GM19240 (cell line): ENCODE data around the gene MBNL2.

ENCODE experiments used
- DNase-seq: peaks from one replicate; pipeline ENCODE4 v3.0.0; 2011; ENCODE audit warnings: low spot score; ENCODE audit not compliant: insufficient read length

Gene MBNL2

GRCh38 chr13:97379386-97379785, 157.3 kb downstream of the MBNL2 start:
- no peak for DNase-seq

DNA sequence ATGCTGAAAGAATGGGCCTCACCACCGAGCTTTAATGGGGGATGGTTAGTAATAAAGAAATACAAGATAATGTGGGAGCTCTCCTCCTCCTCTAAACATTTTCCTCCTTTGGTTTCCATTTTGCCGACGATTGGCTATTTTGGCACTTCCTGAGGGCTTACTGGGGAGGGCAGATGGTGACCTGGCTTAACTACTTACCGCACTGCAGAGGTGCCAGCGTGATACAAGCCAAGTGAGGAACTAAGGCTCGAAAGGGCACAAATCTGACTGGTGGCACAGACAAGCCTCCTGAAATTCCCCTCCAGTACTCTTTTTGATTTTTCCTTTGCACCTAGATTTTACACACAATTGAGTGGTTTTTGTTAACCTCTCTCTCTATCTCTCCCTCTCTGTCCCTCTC, 158.6 kb downstream of the MBNL2 start:
- DNase-seq: no peak

- no peak for DNase-seq
These were observed 159.1 kb downstream of the MBNL2 start for GRCh38 chr13:97381189-97381588.

- DNase-seq: no peak
These were observed 160.1 kb downstream of the MBNL2 start for GRCh38 chr13:97382276-97382675.

- DNase-seq: no peak
These were observed 162.2 kb downstream of the MBNL2 start for GRCh38 chr13:97384371-97384770.

GRCh38 chr13:97385146-97385545, 163.0 kb downstream of the MBNL2 start:
- DNase-seq: no peak

DNA sequence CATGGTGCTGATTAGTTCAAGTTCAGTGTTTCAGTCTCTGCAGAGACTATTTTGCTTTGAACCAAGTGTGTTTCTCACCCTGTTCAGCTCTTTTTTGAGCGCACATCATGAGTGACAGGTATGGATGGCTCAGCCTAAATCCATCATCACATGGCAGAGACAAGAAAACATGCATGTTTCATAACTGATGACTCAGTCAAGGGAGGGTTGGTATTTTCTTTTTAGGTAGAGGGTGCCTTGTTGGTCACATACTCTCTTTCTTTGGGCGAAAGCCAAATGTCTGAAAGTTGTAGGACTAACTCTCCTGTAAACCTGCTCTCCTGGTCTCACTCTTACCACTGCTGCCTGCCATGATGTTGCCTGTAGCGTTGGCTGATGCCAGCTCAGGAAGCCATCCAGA, 163.7 kb downstream of the MBNL2 start:
- no peak for DNase-seq

DNA sequence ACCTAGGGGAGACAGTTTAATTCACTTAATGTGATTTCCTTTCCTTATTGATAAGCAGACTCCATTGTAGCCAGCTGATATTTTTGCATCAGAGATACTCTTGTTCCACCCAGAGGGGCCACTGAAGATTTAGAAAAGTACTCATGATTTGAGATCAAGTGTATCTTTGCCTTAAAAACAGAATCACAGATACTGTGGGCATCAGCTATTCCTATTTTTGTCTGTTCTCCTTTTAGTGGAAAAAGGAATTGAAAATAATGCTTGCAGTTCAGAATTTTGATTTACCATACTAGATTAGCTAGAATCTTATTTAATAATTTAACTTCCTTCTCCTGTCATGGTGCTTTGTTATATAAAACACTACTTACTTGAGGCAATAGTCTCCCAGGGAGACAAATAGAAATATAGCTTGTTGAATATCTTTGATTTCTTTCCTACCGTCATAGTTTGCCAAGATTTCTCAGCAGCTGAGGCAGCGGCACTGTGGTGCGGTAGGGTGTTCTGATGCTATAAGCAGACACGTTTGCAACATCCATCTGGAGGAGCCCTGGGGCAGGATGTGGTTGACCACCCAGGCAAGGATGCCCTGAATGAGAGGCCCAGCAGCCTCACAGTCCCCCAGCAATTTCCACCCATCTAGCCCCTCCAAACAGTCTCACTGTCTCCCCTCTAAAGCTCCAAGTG, 164.8 kb downstream of the MBNL2 start:
- DNase-seq: no peak

DNA sequence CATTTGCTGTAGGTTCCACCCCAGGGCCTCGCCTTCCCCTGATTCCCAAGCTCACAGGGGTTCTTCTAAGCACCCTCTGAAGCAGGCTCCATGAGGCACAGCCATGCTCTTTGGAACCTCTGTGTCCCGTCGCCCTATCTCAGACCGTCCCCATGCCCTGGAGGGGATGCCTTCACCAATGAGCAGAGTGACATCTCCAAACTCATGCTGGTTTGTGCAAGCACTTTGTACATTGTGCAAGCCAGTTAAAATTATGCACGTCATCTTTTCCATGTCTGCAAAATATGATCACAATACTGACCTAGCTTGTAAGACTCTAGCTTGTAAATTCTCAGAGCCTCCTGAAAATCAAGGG, 165.3 kb downstream of the MBNL2 start:
- DNase-seq: no peak

GRCh38 chr13:97387890-97388289, 165.8 kb downstream of the MBNL2 start:
- DNase-seq: no peak

DNA sequence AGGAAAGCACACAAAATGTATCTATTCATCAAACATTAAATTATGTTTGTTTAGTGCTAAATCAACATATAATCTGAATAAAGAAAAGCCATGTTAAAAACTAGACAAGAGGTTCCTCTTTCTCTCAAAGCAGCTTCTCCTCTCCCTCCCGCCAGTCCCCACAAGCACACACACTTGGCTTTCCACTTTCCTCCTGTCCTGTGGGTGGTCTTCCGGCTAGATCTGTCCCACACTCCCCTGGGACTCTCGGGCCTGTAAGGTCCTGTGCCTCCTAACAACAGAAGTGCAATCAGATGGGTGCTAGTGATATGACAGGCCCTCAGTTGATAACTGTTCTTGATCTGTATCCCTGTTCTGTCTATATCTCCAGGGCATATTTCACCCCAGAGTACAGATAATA, 166.2 kb downstream of the MBNL2 start:
- DNase-seq: no peak

GRCh38 chr13:97390941-97391600, 168.9 kb downstream of the MBNL2 start:
- no peak for DNase-seq

DNA sequence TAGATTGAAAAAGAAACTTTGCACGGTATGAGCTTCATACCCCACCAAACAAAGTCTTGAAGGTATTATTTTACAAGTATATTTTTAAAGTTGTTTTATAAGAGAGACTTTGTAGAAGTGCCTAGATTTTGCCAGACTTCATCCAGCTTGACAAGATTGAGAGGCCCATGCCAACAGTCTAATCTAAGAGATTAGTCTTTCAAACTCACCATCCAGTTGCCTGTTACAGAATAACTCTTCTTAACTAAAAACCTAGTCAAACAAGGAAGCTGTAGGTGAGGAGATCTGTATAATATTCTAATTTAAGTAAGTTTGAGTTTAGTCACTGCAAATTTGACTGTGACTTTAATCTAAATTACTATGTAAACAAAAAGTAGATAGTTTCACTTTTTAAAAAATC, 169.9 kb downstream of the MBNL2 start:
- no peak for DNase-seq

GRCh38 chr13:97394542-97394941, 172.4 kb downstream of the MBNL2 start:
- no peak for DNase-seq

- DNase-seq: no peak
These were observed 173.5 kb downstream of the MBNL2 start for GRCh38 chr13:97395447-97396136.

DNA sequence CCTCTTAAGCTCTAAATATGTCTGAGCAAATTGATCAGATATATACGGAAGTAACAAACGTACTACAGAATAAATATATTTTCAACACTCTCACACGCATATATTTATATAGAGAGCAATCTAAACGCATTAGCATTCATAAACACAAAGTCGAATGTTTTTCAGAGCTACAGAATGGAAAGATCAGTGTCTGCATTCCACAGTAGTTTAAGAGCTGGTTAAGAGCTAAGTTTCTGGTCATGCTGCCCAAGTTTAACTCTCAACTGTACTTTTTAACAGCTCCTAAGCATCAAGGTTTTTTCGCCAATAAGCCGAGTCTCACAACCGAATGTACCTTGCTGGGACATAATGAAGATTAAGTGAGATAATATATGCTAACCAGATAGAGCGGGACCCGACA, 175.1 kb downstream of the MBNL2 start:
- no peak for DNase-seq

- DNase-seq: no peak
These were observed 179.3 kb downstream of the MBNL2 start for GRCh38 chr13:97401421-97401820.

DNA sequence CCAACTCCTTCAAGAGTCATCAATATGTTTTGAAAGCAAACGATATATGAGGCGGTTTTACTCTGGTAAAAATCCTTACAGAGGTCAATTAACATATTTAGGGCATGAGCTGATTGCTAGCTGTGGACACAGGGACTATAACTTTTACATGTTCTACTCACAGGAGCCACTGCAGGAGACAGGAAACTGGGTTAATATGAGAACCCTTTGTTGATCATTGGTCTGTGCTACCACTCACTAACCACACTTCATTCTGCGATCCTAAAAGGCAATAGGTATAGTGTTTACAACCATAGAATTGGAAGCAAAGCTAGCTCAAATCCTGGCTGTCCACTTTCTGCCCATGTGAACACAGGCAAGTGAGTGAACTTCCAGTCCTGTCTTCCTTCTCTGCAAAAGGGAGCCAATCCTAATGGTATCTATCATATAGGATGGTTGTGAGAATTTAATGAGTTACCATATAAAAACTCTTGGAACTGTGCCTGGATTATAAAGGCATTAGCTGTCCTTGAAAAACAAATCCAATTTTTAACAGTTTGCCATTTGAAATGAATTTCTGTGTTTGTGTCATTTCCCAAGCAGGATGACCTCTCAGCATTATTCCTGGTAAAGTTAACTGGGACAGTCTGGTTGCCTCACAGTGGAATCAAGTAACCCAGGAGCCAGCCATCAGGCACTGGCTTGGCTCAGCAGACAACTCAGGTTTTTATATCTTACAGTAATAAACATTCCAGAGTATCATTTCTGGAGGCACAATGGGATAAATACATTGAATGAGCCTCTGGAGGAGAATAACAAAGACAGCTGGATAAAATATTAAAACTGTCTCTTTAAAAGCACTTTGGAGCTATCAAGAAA, 182.0 kb downstream of the MBNL2 start:
- no peak for DNase-seq

DNA sequence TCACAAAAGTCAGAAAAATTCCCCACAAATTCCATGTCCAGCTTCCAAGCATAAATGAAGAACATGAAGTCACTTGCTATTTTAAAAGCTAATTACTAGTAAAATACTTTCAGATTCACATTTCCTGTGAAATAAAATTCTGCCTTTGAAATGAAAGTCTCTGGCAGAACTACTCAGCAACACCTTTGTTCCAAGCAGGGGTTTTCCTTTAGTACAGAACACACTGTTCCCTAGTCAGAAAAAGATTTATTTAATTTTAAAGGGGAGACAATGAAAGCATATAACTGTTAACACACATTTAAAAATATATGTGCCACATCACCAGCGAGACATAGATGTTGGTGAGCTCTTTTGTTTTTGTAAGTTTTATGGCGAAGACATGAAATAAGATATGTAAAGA, 185.4 kb downstream of the MBNL2 start:
- DNase-seq: no peak

DNA sequence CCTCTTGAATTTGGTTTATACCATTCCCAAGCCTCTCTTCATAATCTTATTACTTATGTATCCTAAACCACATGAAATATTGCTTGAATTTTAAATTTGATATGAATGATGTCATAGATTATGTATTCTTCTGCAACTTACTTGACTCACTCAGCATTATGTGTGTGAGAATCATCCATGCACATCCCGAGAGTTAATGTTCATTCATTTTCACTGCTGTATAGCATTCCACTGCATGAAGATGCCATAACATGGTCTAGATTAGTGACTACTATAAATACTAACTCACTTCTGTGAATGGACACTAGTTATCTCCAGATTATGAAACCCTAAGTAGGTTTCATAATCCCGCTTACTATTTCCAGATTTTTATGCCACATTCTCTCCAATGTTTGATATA, 186.8 kb downstream of the MBNL2 start:
- no peak for DNase-seq

DNA sequence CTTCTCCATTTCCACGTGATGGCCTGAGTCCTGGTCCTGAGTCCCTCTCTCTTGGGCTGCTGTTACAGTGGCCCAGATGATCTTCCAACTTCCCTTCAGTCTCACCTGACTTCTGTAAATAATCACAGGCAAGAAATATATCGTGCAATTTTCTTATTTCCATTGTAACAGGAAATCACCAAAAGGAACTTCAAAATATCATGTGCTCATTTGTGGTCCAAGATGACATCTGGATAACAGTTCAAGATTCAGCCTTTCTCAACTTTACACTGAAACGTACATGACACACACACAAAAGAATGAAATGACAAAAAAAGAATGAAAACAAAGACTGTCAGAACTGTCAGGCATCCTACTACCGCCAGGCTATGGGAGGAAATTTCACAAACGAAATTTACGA, 189.9 kb downstream of the MBNL2 start:
- no peak for DNase-seq

GRCh38 chr13:97413694-97414093, 191.6 kb downstream of the MBNL2 start:
- DNase-seq: no peak
